Vagina (tissue), 2 donors: ENCODE measurements around the gene RRN3. TPM values are rescaled to one million over a fixed set of nuclear protein-coding genes. Genes with fewer than 3 reads are reported as not detected.
"Not testable (repeated sequence)": the region's sequence is repeated elsewhere in the genome, so short reads cannot be mapped to it uniquely, and the experiment has no call there.

ENCODE experiments used
- DNase-seq, 2 donors: peaks; one replicate each; pipeline ENCODE4 v3.0.0-alpha.2; 2017; ENCODE audit errors: extremely low spot score in 2 of 2
- H3K27ac ChIP-seq: fragments of 200-600 bp; sonication (generic); one replicate; pipeline ENCODE4 v1.5.1; 2019
- H3K27me3 ChIP-seq: fragments of 200-600 bp; sonication (generic); one replicate; pipeline ENCODE4 v1.5.1; 2019
- H3K36me3 ChIP-seq, 2 donors: fragments of 200-600 bp; sonication (generic); one replicate each; pipeline ENCODE4 v1.5.1; 2017 to 2019
- H3K4me1 ChIP-seq: fragments of 200-600 bp; sonication (generic); one replicate; pipeline ENCODE4 v1.5.1; 2019
- H3K4me3 ChIP-seq, 2 donors: fragments of 200-600 bp; sonication (generic); 1 replicate in 1 of 2; 2 replicates in 1 of 2; pipeline ENCODE4 v1.5.1; 2016 to 2019
- H3K9me3 ChIP-seq: fragments of 200-600 bp; sonication (generic); one replicate; pipeline ENCODE4 v1.5.1; 2019
- CTCF ChIP-seq, 3 experiments: fragments of 450-650 bp in 2 of 3; fragments of 200-600 bp in 1 of 3; sonication (generic) in 1 of 3; IDR thresholded peaks; one replicate each; pipeline ENCODE4 v1.5.1; 2017 to 2019; ENCODE audit warnings: antibody characterized with exemption in 3 of 3, mild to moderate bottlenecking in 2 of 3, moderate library complexity in 2 of 3
- POLR2A ChIP-seq, 2 donors: fragments of 450-650 bp; IDR thresholded peaks; one replicate each; pipeline ENCODE4 v1.6.1; 2017; ENCODE audit warnings: antibody characterized with exemption in 2 of 2, mild to moderate bottlenecking in 2 of 2, moderate library complexity in 2 of 2
- POLR2AphosphoS5 ChIP-seq, 2 donors: sonication (generic); formaldehyde crosslinking; IDR thresholded peaks; one replicate each; pipeline ENCODE4 v1.9.0; 2017; ENCODE audit warnings: antibody characterized with exemption in 2 of 2, mild to moderate bottlenecking in 2 of 2, low read depth in 1 of 2; ENCODE audit not compliant: insufficient read depth in 1 of 2
- intact Hi-C: fragments of 100-400 bp; cut with DNase I; formaldehyde crosslinking; loops from one replicate; pipeline ENCODE4 v1.15.1; 2023
- total RNA-seq: library from RNA; depleted of rRNA; stranded (reverse); fragments of >200 nt; gene quantifications from one replicate; pipeline ENCODE4 v1.2.3, GENCODE V29; 2016

The RRN3 gene
- 24.8 TPM for total RNA-seq

- Histone ChIP-seq H3K27ac (peak within 1 kb of the TSS; percentile 55), H3K4me1 (peaks cover 15% of the 10 kb centered on the region), H3K36me3 (peaks cover 0 to 15% of the 10 kb centered on the region in 2 donors), H3K4me3 (peak within 1 kb of the TSS; percentile 53 to 69)
- TF ChIP-seq POLR2AphosphoS5 (IDR thresholded peaks at IDR 0.05; ENCODE audit: insufficient read depth in 1 of 2, low read depth in 1 of 2) = peak; percentile 87 to 89
- peak in 1 of 2 donors; percentile 36 for TF ChIP-seq POLR2A (IDR thresholded peaks at IDR 0.05)
- H3K27me3 ChIP-seq, intact Hi-C loops, H3K9me3 ChIP-seq: not testable (repeated sequence)
- peak in 1 of 2 donors; percentile 92 for DNase-seq
These were observed at the start of gene RRN3 for GRCh38 chr16:15093955-15094827. TSS of gene RRN3 (minus strand) at chr16:15094272. CDS start at chr16:15094233, 39 bp downstream.

- intact Hi-C loops, DNase-seq, H3K27me3 ChIP-seq, H3K36me3 ChIP-seq, H3K9me3 ChIP-seq: not testable (repeated sequence)
- Histone ChIP-seq H3K27ac (peak overlapping the region; percentile 92), H3K4me3 (peak overlapping the region; percentile 26 to 49), H3K4me1 (peaks cover 73% of the 10 kb centered on the region)
These were observed 49.6 kb upstream of the RRN3 start for GRCh38 chr16:15143601-15144091.

DNA sequence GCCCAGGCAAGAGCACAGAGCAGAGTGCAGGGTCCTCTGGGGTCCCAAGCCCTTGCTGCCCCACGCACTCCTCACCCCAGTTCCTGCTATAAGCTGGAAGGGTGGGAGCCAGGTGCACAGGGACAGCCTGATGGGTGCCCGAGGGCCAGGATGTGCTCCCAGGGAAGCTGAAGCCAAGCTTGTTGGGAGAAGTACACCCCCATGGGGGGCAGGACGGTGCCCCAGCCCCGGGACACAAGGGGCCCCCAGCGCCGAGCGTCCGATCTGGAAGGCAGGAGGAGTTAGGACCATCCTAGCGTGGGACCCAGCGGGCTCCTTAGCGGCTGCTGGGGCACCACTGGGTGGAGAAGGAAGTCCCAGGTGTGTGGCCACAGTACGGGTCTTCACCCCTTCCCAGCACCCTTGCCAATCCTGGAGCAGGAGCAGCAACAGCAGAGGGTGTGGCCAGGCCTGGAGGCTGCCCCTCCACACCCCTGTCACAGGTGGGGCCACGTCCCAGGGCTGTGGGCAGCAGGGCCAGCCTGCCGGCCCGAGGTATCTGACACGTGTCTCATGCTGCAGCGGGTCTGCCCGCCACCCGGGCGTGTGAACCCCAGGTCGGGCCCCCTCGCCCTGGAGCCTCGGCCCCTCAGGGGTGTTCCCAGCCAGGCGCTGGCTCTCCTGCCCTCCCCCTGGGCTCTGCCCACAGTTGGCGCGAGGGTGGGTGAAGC, 49.0 kb upstream of the RRN3 start:
- DNase-seq, H3K36me3 ChIP-seq, intact Hi-C loops, H3K27me3 ChIP-seq, H3K9me3 ChIP-seq: not testable (repeated sequence)
- Histone ChIP-seq H3K27ac (peak overlapping the region; percentile 92), H3K4me3 (peak overlapping the region in 1 of 2 donors; percentile 49), H3K4me1 (peaks cover 73% of the 10 kb centered on the region)

DNA sequence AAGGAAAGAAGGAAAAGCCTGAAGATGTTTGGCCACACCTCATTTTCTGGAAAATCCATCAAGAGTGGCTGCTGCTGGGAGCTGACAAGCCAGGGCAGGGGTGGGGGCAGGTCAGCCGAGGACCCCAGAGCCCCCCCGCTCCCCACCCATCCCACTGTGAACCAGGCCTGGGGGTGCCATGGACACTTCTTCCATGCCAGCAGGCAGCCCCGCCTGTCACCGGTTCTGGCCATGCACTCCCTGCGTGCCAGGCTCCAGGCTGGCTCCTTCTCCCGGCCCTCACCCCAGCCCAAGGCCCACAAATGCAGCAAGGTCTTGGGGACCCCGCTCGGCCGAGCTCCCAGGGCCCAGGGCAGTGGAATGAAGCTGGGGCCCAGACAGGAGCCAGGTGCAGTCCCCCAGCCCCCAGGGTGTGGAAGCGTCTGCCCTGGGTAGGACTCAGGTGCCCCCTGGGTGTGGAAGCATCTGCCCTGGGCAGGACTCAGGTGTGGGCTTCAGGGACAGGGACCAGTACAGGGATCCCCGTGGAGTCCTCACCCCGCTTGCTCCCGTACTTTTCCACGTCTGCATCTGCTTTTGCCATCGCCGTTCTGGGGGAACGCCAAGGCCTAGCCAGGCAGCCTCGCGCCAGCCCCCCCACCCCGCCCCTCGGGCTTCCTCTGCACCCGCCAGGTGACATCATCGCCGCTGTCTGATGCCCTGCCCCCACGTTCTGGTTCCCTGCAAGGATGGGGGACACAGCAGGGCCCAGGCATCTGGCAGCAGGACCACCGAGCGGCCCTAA, 48.2 kb upstream of the RRN3 start:
- peak overlapping the region in 1 of 2 donors; percentile 15 for H3K4me3 ChIP-seq
- intact Hi-C loops, H3K36me3 ChIP-seq, DNase-seq, H3K27me3 ChIP-seq, H3K9me3 ChIP-seq: not testable (repeated sequence)
- TF ChIP-seq POLR2AphosphoS5 (IDR thresholded peaks at IDR 0.05; ENCODE audit: insufficient read depth in 1 of 2, low read depth in 1 of 2) = peak in 1 of 2 donors; percentile 31
- H3K27ac ChIP-seq = peak overlapping the region; percentile 92
- peaks cover 69% of the 10 kb centered on the region for H3K4me1 ChIP-seq

DNA sequence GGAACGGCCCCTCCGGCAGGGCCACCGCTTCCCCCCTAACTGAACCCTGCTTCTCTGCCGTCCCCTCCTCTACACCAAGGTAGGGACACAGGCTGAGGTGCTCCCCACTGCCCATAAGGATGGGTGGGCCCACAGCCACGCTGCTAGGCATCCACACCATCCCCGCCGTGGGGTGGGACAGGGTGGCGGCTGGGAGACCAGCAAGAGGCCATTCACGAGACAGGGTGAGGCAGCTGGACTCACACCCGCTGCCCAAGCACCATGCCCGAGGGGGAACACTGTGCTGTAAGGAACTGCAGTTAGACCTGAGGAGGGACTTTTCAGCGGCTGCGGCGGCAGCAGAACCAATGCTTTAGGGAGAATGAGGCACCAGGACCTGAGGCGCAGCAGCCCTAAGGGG, 47.5 kb upstream of the RRN3 start:
- Histone ChIP-seq H3K4me1 (peaks cover 62% of the 10 kb centered on the region), H3K27me3 (no peaks in the 10 kb centered on the region), H3K4me3 (peak overlapping the region; percentile 10 to 15), H3K9me3 (no peaks in the 10 kb centered on the region), H3K36me3 (no peaks in the 10 kb centered on the region), H3K27ac (peak overlapping the region; percentile 70)
- intact Hi-C loops = no loop called here
- no peak for TF ChIP-seq POLR2A (IDR thresholded peaks at IDR 0.05)
- TF ChIP-seq POLR2AphosphoS5 (IDR thresholded peaks at IDR 0.05; ENCODE audit: insufficient read depth in 1 of 2, low read depth in 1 of 2) = no peak
- TF ChIP-seq CTCF (IDR thresholded peaks at IDR 0.05) = no peak
- DNase-seq = no peak

GRCh38 chr16:15140444-15141365, 46.6 kb upstream of the RRN3 start:
- Histone ChIP-seq H3K27ac (peak overlapping the region; percentile 70), H3K4me1 (peaks cover 53% of the 10 kb centered on the region), H3K4me3 (peak overlapping the region; percentile 9 to 33)
- H3K9me3 ChIP-seq, intact Hi-C loops, H3K27me3 ChIP-seq, H3K36me3 ChIP-seq: not testable (repeated sequence)
- DNase-seq = peak in 1 of 2 donors; percentile 85

DNA sequence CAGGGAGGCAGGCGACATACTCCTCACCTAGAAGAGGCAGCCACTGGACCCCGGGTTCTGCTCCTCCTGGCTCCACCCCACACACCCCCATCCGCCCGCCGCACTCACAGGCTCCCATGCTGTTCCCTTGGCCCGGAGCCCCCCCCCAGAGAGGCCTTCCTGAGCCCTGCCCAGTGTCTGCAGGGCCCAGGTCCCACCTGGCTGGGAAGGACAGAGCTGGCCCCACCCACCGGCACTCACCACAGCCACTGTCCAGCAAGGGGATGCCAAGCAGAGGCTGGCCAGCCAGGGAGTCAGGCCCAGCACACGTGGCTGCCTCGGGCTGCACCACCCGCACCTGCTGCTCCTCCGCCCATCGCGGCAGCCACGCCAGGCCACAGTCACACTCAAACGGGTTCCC, 43.4 kb upstream of the RRN3 start:
- H3K27me3 ChIP-seq, H3K36me3 ChIP-seq, H3K4me3 ChIP-seq, H3K9me3 ChIP-seq, intact Hi-C loops, DNase-seq, H3K27ac ChIP-seq: not testable (repeated sequence)
- peaks cover 21% of the 10 kb centered on the region for H3K4me1 ChIP-seq

GRCh38 chr16:15135483-15136360, 41.6 kb upstream of the RRN3 start:
- DNase-seq, H3K27me3 ChIP-seq, H3K27ac ChIP-seq, H3K4me3 ChIP-seq, H3K36me3 ChIP-seq, H3K4me1 ChIP-seq, H3K9me3 ChIP-seq, intact Hi-C loops: not testable (repeated sequence)

DNA sequence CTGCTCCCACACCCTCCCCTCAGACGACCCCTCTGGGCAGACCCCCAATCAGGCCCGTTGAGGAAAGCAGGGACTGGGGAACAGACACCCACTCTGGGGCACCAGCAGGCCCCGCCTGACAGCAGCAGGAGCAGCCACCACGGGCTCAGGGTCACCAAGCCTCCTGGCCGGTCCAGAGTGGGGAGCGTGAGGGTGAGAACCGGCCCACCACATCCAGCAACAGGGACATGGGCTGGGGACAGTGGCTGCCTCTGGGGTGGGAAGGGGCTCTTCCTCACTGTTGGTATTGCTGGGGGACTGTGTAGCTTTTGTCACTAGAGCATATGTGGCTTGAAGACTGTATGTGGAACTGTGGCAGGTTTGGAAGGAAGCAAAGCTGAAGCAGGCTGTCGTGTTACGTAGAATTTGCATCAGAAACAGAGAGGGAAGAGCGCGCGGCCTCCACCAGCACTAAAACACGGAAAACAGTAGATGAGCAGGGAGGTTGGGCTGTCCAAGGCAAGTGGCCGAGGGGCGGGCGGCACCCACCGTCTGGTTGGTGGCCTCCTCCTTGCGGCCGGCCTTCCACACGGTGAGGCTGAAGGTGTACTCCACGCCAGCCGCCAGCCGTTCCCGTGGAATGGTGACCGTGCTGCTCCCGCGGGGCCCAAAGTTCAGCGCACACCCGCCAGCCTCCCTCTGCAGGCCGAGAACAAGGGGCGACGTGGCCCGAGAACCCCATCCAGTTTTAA, 40.8 kb upstream of the RRN3 start:
- intact Hi-C loops, H3K27me3 ChIP-seq, H3K36me3 ChIP-seq, H3K27ac ChIP-seq, DNase-seq, H3K4me3 ChIP-seq, H3K9me3 ChIP-seq, H3K4me1 ChIP-seq: not testable (repeated sequence)
